Fibroblast of lung (primary cell): ENCODE data around the gene MMADHC.

ENCODE experiments used
- CTCF ChIP-seq, 2 donors: IDR thresholded peaks in 1 of 2; conservative IDR thresholded peaks in 1 of 2; 1 replicate in 1 of 2; 2 replicates in 1 of 2; pipeline ENCODE4 v1.5.1; 2011 to 2012; ENCODE audit warnings: low read length in 2 of 2, control low read depth in 1 of 2, inconsistent platforms in 1 of 2, low read depth in 1 of 2, mild to moderate bottlenecking in 1 of 2
- EZH2 ChIP-seq: IDR thresholded peaks from 2 replicates; pipeline ENCODE4 v1.5.1; 2012; ENCODE audit warnings: low read length, control low read depth, mild to moderate bottlenecking; ENCODE audit errors: missing control alignments

GRCh38 chr2:149625271-149625670 is 37.7 kb upstream of the MMADHC start:
- no peak for TF ChIP-seq EZH2
- no peak for TF ChIP-seq CTCF (conservative IDR thresholded peaks at IDR 0.05 in 1 of 2, IDR thresholded peaks at IDR 0.05 in 1 of 2; ENCODE audit: low read depth in 1 of 2, low read length in 2 of 2)
